ENCODE data around the gene NDUFS5. TPM values are rescaled to one million over a fixed set of nuclear protein-coding genes. Genes with fewer than 3 reads are reported as not detected.
"Not testable (repeated sequence)": the region's sequence is repeated elsewhere in the genome, so short reads cannot be mapped to it uniquely, and the experiment has no call there.

Gene NDUFS5
- total RNA-seq (978 and 1,045 TPM in 2 replicates), polyA plus RNA-seq (921 and 1,004 TPM in 2 replicates)

- H3K4me3 ChIP-seq, result peak within 1 kb of the TSS; percentile 84
- no peak for TF ChIP-seq CTCF (IDR thresholded peaks at IDR 0.05; ENCODE audit: low read depth, low read length)
- peaks cover 9% of the 10 kb centered on the region for H3K36me3 ChIP-seq
- peak within 1 kb of the TSS; percentile 98 for H3K27ac ChIP-seq
- DNase-seq (ENCODE audit: low read depth in 1 of 2, low spot score in 1 of 2), result peak; percentile 92 to 96
- H3K27me3 ChIP-seq, result no peaks in the 10 kb centered on the region
- H3K9me3 ChIP-seq (ENCODE audit: low read depth), result no peaks in the 10 kb centered on the region
- peaks cover 5% of the 10 kb centered on the region for H3K4me1 ChIP-seq (ENCODE audit: low read depth)
These were observed at the start of gene NDUFS5 for GRCh38 chr1:39026051-39026865. NDUFS5 (plus strand) TSS chr1:39026350; CDS start chr1:39028725, 2,375 bp downstream.

- H3K27ac ChIP-seq; DNase-seq (ENCODE audit: low read depth in 1 of 2, low spot score in 1 of 2); H3K27me3 ChIP-seq; H3K36me3 ChIP-seq; H3K4me1 ChIP-seq (ENCODE audit: low read depth); H3K9me3 ChIP-seq (ENCODE audit: low read depth); H3K4me3 ChIP-seq: not testable (repeated sequence)
These were observed 48.5 kb upstream of the NDUFS5 start for GRCh38 chr1:38977399-38978244.

GRCh38 chr1:38978245-38978542, 48.0 kb upstream of the NDUFS5 start:
- not testable (repeated sequence) for DNase-seq (ENCODE audit: low read depth in 1 of 2, low spot score in 1 of 2); H3K4me3 ChIP-seq; H3K27me3 ChIP-seq; H3K4me1 ChIP-seq (ENCODE audit: low read depth); H3K9me3 ChIP-seq (ENCODE audit: low read depth); H3K36me3 ChIP-seq; H3K27ac ChIP-seq

- not testable (repeated sequence) for H3K9me3 ChIP-seq (ENCODE audit: low read depth); H3K36me3 ChIP-seq; H3K4me3 ChIP-seq; H3K27me3 ChIP-seq; H3K27ac ChIP-seq; DNase-seq (ENCODE audit: low read depth in 1 of 2, low spot score in 1 of 2); H3K4me1 ChIP-seq (ENCODE audit: low read depth)
These were observed 46.8 kb upstream of the NDUFS5 start for GRCh38 chr1:38979380-38979779.

- Histone ChIP-seq H3K4me3 (peak overlapping the region; percentile 98), H3K27ac (peak overlapping the region; percentile 99), H3K27me3 (no peaks in the 10 kb centered on the region), H3K9me3 (ENCODE audit: low read depth) (no peaks in the 10 kb centered on the region), H3K36me3 (no peaks in the 10 kb centered on the region), H3K4me1 (ENCODE audit: low read depth) (peaks cover 27% of the 10 kb centered on the region)
- TF ChIP-seq CTCF (IDR thresholded peaks at IDR 0.05; ENCODE audit: low read depth, low read length), result no peak
- DNase-seq (ENCODE audit: low read depth in 1 of 2, low spot score in 1 of 2), result no peak
These were observed 36.2 kb upstream of the NDUFS5 start for GRCh38 chr1:38989979-38990378.

- no peak for TF ChIP-seq CTCF (IDR thresholded peaks at IDR 0.05; ENCODE audit: low read depth, low read length)
- DNase-seq (ENCODE audit: low read depth in 1 of 2, low spot score in 1 of 2), result peak in 1 of 2 donors; percentile 48
- Histone ChIP-seq H3K9me3 (ENCODE audit: low read depth) (no peaks in the 10 kb centered on the region), H3K36me3 (no peaks in the 10 kb centered on the region), H3K4me3 (peak overlapping the region; percentile 98), H3K27me3 (no peaks in the 10 kb centered on the region), H3K27ac (peak overlapping the region; percentile 99), H3K4me1 (ENCODE audit: low read depth) (peaks cover 27% of the 10 kb centered on the region)
These were observed 35.8 kb upstream of the NDUFS5 start for GRCh38 chr1:38990386-38990737.

Data from cardiac muscle cell (in vitro differentiated cells and primary cell).